ENCODE results near the gene HNF4A. TPM values are rescaled to one million over a fixed set of nuclear protein-coding genes. Genes with fewer than 3 reads are reported as not detected.

Gene HNF4A
- total and polyA plus RNA-seq, 2 of the 4 experiments (the other 2 are of a cell fraction) = not detected

GRCh38 chr20:44407402-44408184 lies 52.1 kb downstream of the HNF4A start:
- Histone ChIP-seq H3K9ac (ENCODE audit: low read depth, low read length) (no peak overlapping the region), H2BK5ac (ENCODE audit: low read depth, low read length, poor library complexity, severe bottlenecking) (no peak overlapping the region), H3K27me3 (ENCODE audit: control insufficient read depth, insufficient read depth, low read length) (peaks cover 31% of the 10 kb centered on the region), H3K27ac (ENCODE audit: insufficient read depth, low read length) (no peak overlapping the region), H3K23ac (ENCODE audit: low read depth, low read length) (no peak overlapping the region), H2BK120ac (ENCODE audit: low read depth, low read length) (no peak overlapping the region), H3K36me3 (ENCODE audit: control insufficient read depth, insufficient read depth, low read length) (no peaks in the 10 kb centered on the region), H3K79me1 (ENCODE audit: low read depth in 1 of 2, low read length in 2 of 2) (no peaks in the 10 kb centered on the region), H2AK9ac (replicated peaks; ENCODE audit: low read depth, low read length, poor library complexity) (no peak overlapping the region), H4K8ac (ENCODE audit: low read depth in 2 of 2, low read length in 2 of 2) (no peak overlapping the region), H4K5ac (ENCODE audit: low read depth, low read length) (no peak overlapping the region), H2BK20ac (ENCODE audit: low read depth, low read length) (no peak overlapping the region), H2AFZ (replicated peaks; ENCODE audit: low read length, poor library complexity) (no peak overlapping the region), H3K4me1 (ENCODE audit: control insufficient read depth, insufficient read depth, low read length) (no peaks in the 10 kb centered on the region), H3K4me3 (ENCODE audit: insufficient read depth, low read depth, low read length) (no peak overlapping the region), H2AK5ac (ENCODE audit: low read depth, low read length) (no peak overlapping the region), H4K91ac (ENCODE audit: insufficient read depth, low read depth, low read length) (no peak overlapping the region), H4K20me1 (ENCODE audit: insufficient read depth, low read length) (no peaks in the 10 kb centered on the region), H3K9me3 (ENCODE audit: control insufficient read depth, insufficient read depth, low read length) (no peaks in the 10 kb centered on the region), H3K9me1 (ENCODE audit: insufficient read depth, low read length) (no peaks in the 10 kb centered on the region; the same call in 1 of the 2 replicates), H2BK15ac (ENCODE audit: low read depth, low read length) (no peak overlapping the region), H3K14ac (replicated peaks; ENCODE audit: low read depth, low read length) (no peak overlapping the region), H3K4me2 (ENCODE audit: low read depth, low read length) (no peak overlapping the region), H3K56ac (ENCODE audit: extremely low read depth, insufficient read depth, low read length) (no peak overlapping the region), H3K18ac (ENCODE audit: low read depth, low read length) (no peak overlapping the region), H3K4ac (ENCODE audit: low read depth, low read length) (no peak overlapping the region)
- no TSS peak for BruUV-seq (replicated peaks)
- DNase-seq (peak; percentile 14), ATAC-seq (ENCODE audit: low read depth) (no peak)
- in situ Hi-C loops (cut with MboI; ENCODE audit: low sequenced_read_pairs) = no loop called here
- intact Hi-C loops (cut with micrococcal nuclease) = no loop called here
- 100% methylated on average over 1 of the region's 14 CpGs; no CpG with 5 or more reads in 1 of the 2 experiments for WGBS, 2 experiments (ENCODE audit: extremely low coverage in 2 of 2, insufficient read length in 1 of 2)
- TF ChIP-seq CHD1 (IDR thresholded peaks at IDR 0.05; ENCODE audit: low read depth, low read length) (no peak), POLR2A (IDR thresholded peaks at IDR 0.05; ENCODE audit: low read depth, low read length) (no peak), MAZ (IDR thresholded peaks at IDR 0.05; ENCODE audit: borderline replicate concordance, low read depth, low read length) (no peak), RFX5 (IDR thresholded peaks at IDR 0.05; ENCODE audit: low read depth, low read length) (no peak), CEBPB (IDR thresholded peaks at IDR 0.05; ENCODE audit: low read depth, low read length) (no peak), RAD21 (IDR thresholded peaks at IDR 0.05; ENCODE audit: low read length) (no peak), CTCF (conservative IDR thresholded peaks at IDR 0.05; ENCODE audit: low read depth, low read length) (no peak), RCOR1 (IDR thresholded peaks at IDR 0.05; ENCODE audit: insufficient replicate concordance, low read length) (no peak), MXI1 (IDR thresholded peaks at IDR 0.05; ENCODE audit: borderline replicate concordance, low read depth, low read length) (no peak), USF2 (IDR thresholded peaks at IDR 0.05; ENCODE audit: low read depth, low read length) (no peak), SMC3 (IDR thresholded peaks at IDR 0.05; ENCODE audit: low read depth, low read length) (no peak), NFE2L2 (IDR thresholded peaks at IDR 0.05; ENCODE audit: low read depth, low read length) (no peak)
- ChIA-PET CTCF (no interaction called here), POLR2A (ENCODE audit: unreplicated experiment) (interaction anchor here (0.6 kb wide), 1 partner anchor 236 kb away, joined by 6 read pairs; no protein-coding TSS in a partner anchor)
- dilution Hi-C loops (cut with HindIII; ENCODE audit: low sequenced_read_pairs, unreplicated experiment) = no loop called here
